ENCODE data around the gene BOK. TPM values are rescaled to one million over a fixed set of nuclear protein-coding genes. Genes with fewer than 3 reads are reported as not detected.

The BOK gene
- polyA plus RNA-seq, 1 experiment, result 42.9 TPM

- ChIA-PET CTCF (no interaction called here), POLR2A (no interaction called here)
- no peak for DNase-seq (ENCODE audit: low read depth)
These were observed 57.9 kb downstream of the BOK start for GRCh38 chr2:241616168-241617125.

GRCh38 chr2:241617431-241618154 lies 59.0 kb downstream of the BOK start:
- Histone ChIP-seq H3K27me3 (ENCODE audit: control insufficient read depth, insufficient read depth, low read length) (no peaks in the 10 kb centered on the region), H3K36me3 (ENCODE audit: control insufficient read depth, insufficient read depth, low read length) (peaks cover 4% of the 10 kb centered on the region), H3K4me3 (ENCODE audit: low read depth, low read length) (no peak overlapping the region)
- no peak for TF ChIP-seq CTCF (IDR thresholded peaks at IDR 0.05; ENCODE audit: insufficient read depth, low read depth, low read length)
- POLR2A ChIA-PET, result no interaction called here
- no peak for DNase-seq (ENCODE audit: low read depth)
- CTCF ChIA-PET, result interaction anchor here (1.1 kb wide), 2 partner anchors 25 to 134 kb away, joined by 3 read pairs; no protein-coding TSS in a partner anchor

More at GRCh38 chr2:241616168-241617125, 57.9 kb downstream of the BOK start:
- no peak overlapping the region for H3K4me3 ChIP-seq (ENCODE audit: low read depth, low read length)
- no peak for TF ChIP-seq CTCF (IDR thresholded peaks at IDR 0.05; ENCODE audit: insufficient read depth, low read depth, low read length)
- H3K36me3 ChIP-seq (ENCODE audit: control insufficient read depth, insufficient read depth, low read length), result peaks cover 4% of the 10 kb centered on the region
- H3K27me3 ChIP-seq (ENCODE audit: control insufficient read depth, insufficient read depth, low read length), result no peaks in the 10 kb centered on the region

DNA sequence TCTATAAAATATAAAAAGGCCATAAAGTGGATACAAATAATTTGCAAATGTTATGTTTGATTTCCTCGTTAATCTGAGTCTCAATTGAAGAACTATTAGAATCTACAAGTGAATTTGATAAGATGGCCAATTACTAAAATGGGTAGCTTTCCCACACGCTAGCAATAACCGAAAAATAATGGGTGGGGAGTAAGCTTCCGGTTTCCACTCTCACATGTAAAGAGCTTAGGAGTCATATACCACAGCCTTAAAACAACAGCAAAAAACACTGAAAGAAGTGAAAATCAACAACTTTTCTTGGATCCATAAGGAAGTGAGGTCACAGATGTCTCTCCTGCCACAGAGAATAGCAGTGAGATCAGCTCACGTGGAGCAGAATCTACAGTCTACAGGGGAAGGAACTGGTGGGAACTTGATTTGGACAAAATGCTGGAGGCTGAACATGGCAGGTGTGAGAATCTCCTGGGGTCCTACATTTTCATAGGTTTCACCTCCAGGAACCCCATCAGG lies 59.8 kb downstream of the BOK start:
- Histone ChIP-seq H3K36me3 (ENCODE audit: control insufficient read depth, insufficient read depth, low read length) (peaks cover 4% of the 10 kb centered on the region), H3K27me3 (ENCODE audit: control insufficient read depth, insufficient read depth, low read length) (no peaks in the 10 kb centered on the region), H3K4me3 (ENCODE audit: low read depth, low read length) (no peak overlapping the region)
- DNase-seq (ENCODE audit: low read depth), result no peak
- TF ChIP-seq CTCF (IDR thresholded peaks at IDR 0.05; ENCODE audit: insufficient read depth, low read depth, low read length), result no peak
- ChIA-PET CTCF (interaction anchor here (0.8 to 1.1 kb wide), 3 partner anchors 26 to 171 kb away, joined by 3 read pairs; no protein-coding TSS in a partner anchor), POLR2A (no interaction called here)

- DNase-seq (ENCODE audit: low read depth), result no peak
- Histone ChIP-seq H3K4me3 (ENCODE audit: low read depth, low read length) (no peak overlapping the region), H3K27me3 (ENCODE audit: control insufficient read depth, insufficient read depth, low read length) (no peaks in the 10 kb centered on the region), H3K36me3 (ENCODE audit: control insufficient read depth, insufficient read depth, low read length) (peaks cover 4% of the 10 kb centered on the region)
- ChIA-PET POLR2A (no interaction called here), CTCF (interaction anchor here (0.8 to 1.1 kb wide), 2 partner anchors 27 to 172 kb away, joined by 3 read pairs; no protein-coding TSS in a partner anchor)
- no peak for TF ChIP-seq CTCF (IDR thresholded peaks at IDR 0.05; ENCODE audit: insufficient read depth, low read depth, low read length)
These were observed 60.3 kb downstream of the BOK start for GRCh38 chr2:241618829-241619228.

Measured in BJ (cell line).